Hepatocyte (in vitro differentiated cells): ENCODE data around the gene XRCC6. TPM values are rescaled to one million over a fixed set of nuclear protein-coding genes. Genes with fewer than 3 reads are reported as not detected.

Experiments
- DNase-seq: peaks from one replicate; pipeline ENCODE4 v3.0.0-alpha.2; 2016; ENCODE audit warnings: low spot score
- H2AFZ ChIP-seq: fragments of 200-600 bp; sonication (generic); 2 replicates; pipeline ENCODE4 v1.6.0; 2016; ENCODE audit warnings: antibody characterized with exemption, mild to moderate bottlenecking
- H3K27ac ChIP-seq: fragments of 200-600 bp; sonication (generic); 2 replicates; pipeline ENCODE4 v1.5.1; 2016; ENCODE audit warnings: mild to moderate bottlenecking
- H3K27me3 ChIP-seq: fragments of 200-600 bp; sonication (generic); 2 replicates; pipeline ENCODE4 v1.6.1; 2016
- H3K36me3 ChIP-seq: fragments of 200-600 bp; sonication (generic); replicated peaks from 2 replicates; pipeline ENCODE4 v1.5.1; 2016; ENCODE audit warnings: low read depth; ENCODE audit not compliant: insufficient read depth
- H3K4me1 ChIP-seq: fragments of 200-600 bp; sonication (generic); 2 replicates; pipeline ENCODE4 v1.5.1; 2016; ENCODE audit warnings: mild to moderate bottlenecking, moderate library complexity; ENCODE audit not compliant: insufficient read depth
- H3K4me2 ChIP-seq: fragments of 200-600 bp; sonication (generic); 2 replicates; pipeline ENCODE4 v1.6.0; 2016
- H3K4me3 ChIP-seq: fragments of 200-600 bp; sonication (generic); 2 replicates; pipeline ENCODE4 v1.5.1; 2016; ENCODE audit warnings: mild to moderate bottlenecking
- H3K79me2 ChIP-seq: fragments of 200-600 bp; sonication (generic); 2 replicates; pipeline ENCODE4 v1.6.0; 2017; ENCODE audit warnings: mild to moderate bottlenecking
- H3K9me2 ChIP-seq: fragments of 200-600 bp; sonication (generic); replicated peaks from 2 replicates; pipeline ENCODE4 v1.6.0; 2017; ENCODE audit warnings: mild to moderate bottlenecking; ENCODE audit not compliant: insufficient read depth
- H3K9me3 ChIP-seq: fragments of 200-600 bp; sonication (generic); 2 replicates; pipeline ENCODE4 v1.5.1; 2016; ENCODE audit warnings: low read depth, mild to moderate bottlenecking
- H4K20me1 ChIP-seq: fragments of 200-600 bp; sonication (generic); 2 replicates; pipeline ENCODE4 v1.6.0; 2016; ENCODE audit warnings: mild to moderate bottlenecking; ENCODE audit not compliant: insufficient read depth, poor library complexity, severe bottlenecking
- EZH2 ChIP-seq: fragments of 200-600 bp; sonication (generic); IDR thresholded peaks from 2 replicates; pipeline ENCODE4 v1.6.1; 2016; ENCODE audit warnings: antibody characterized with exemption, mild to moderate bottlenecking, borderline replicate concordance
- EZH2phosphoT487 ChIP-seq: fragments of 200-600 bp; sonication (generic); IDR thresholded peaks from one replicate; pipeline ENCODE4 v1.6.1; 2018; ENCODE audit warnings: antibody characterized with exemption, mild to moderate bottlenecking, low read depth, moderate library complexity; ENCODE audit not compliant: unreplicated experiment, severe bottlenecking
- WGBS: methylation state at CpG from one replicate; pipeline ENCODE4 v1.1.6; 2016; ENCODE audit warnings: low lambda C conversion rate; ENCODE audit errors: missing lambda C conversion rate; 5-methylcytosine and 5-hydroxymethylcytosine counted together
- polyA plus RNA-seq: library from polyadenylated mRNA; unstranded; fragments of >200 nt; fragmentation: Nextera tagmentation; extraction: Ambion mirVana; gene quantifications from 2 replicates; pipeline ENCODE4 v1.2.1, GENCODE V29; 2016
- total RNA-seq: library from RNA; depleted of rRNA; stranded (reverse); fragments of >200 nt; gene quantifications from 2 replicates; pipeline ENCODE4 v1.2.3, GENCODE V29; 2014
- TF ChIP-seq, protein P1 (sequence below): fragments of 200-600 bp; sonication (generic); IDR thresholded peaks from 2 replicates; pipeline ENCODE4 v1.5.1; 2016; ENCODE audit warnings: antibody characterized with exemption, mild to moderate bottlenecking; ENCODE audit not compliant: poor library complexity

The XRCC6 gene
- total and polyA plus RNA-seq, 2 experiments from 2014 or later: 260 to 276 TPM

DNA sequence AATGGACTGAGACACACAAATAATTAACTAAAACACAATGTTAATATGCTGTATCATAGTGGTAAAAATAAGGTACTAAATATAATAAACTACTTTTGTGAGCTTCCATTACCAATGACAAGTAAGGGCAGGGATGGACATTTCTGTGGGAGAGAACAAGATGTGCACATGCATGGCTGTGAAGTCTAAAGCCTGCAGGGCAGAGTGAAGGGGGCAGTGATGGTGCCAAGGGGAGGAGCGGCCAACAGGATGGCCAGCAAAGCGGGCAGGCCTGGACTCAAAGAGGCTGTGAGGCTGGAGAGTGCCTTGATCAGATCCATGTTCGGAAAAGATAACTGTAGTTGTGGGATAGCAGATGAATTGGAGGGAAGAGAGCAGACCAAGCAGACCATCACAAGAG, 12.7 kb upstream of the XRCC6 start:
- Histone ChIP-seq H3K4me1 (no peaks in the 10 kb centered on the region), H3K27me3 (no peaks in the 10 kb centered on the region), H3K9me2 (no peaks in the 10 kb centered on the region), H3K79me2 (peaks cover 3% of the 10 kb centered on the region), H2AFZ (no peak overlapping the region), H3K9me3 (no peaks in the 10 kb centered on the region), H3K4me2 (no peak overlapping the region), H3K27ac (no peak overlapping the region), H3K36me3 (no peaks in the 10 kb centered on the region), H3K4me3 (no peak overlapping the region), H4K20me1 (peaks cover 3% of the 10 kb centered on the region)
- TF ChIP-seq EZH2 (no peak), EZH2phosphoT487 (no peak)
- TF ChIP-seq, protein P1, sequence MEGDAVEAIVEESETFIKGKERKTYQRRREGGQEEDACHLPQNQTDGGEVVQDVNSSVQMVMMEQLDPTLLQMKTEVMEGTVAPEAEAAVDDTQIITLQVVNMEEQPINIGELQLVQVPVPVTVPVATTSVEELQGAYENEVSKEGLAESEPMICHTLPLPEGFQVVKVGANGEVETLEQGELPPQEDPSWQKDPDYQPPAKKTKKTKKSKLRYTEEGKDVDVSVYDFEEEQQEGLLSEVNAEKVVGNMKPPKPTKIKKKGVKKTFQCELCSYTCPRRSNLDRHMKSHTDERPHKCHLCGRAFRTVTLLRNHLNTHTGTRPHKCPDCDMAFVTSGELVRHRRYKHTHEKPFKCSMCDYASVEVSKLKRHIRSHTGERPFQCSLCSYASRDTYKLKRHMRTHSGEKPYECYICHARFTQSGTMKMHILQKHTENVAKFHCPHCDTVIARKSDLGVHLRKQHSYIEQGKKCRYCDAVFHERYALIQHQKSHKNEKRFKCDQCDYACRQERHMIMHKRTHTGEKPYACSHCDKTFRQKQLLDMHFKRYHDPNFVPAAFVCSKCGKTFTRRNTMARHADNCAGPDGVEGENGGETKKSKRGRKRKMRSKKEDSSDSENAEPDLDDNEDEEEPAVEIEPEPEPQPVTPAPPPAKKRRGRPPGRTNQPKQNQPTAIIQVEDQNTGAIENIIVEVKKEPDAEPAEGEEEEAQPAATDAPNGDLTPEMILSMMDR: no peak
- DNase-seq: no peak
- WGBS: 94% methylated on average over 3 of the region's 3 CpGs

DNA sequence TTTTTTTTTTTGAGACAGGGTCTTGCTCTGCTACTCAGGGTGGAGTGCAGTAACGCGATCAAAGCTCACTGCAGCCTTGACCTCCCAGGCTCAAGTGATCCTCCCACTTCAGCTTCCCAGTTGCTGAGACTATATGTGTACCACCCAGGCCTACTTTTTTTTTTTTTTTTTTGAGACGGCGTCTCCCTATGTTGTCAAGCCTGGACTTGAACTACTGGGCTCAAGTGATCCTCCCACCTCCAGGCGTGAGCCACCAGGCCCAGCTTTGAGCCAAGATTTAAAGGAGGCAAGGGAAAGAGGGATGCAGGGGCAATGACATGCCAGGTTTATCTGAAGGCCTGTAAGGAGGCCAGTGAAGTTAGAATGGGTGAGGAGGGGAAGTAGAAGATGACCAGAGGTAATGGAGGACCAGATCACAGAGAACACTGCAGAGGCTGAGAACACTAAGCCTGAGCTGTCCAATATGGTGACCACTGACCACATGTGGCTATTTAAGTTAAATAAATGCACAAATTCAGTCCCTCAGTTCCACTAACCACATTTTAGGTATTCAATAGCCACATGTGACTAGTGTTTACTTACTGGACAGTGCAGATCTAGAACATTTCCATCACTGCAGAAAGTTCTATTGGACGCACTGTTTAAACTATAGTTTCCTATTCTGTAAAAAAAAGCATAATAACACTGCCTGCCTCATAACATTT, 8.3 kb upstream of the XRCC6 start:
- 97% methylated on average over 6 of the region's 6 CpGs for WGBS
- TF ChIP-seq, protein P1: no peak
- no peak for TF ChIP-seq EZH2
- no peak for TF ChIP-seq EZH2phosphoT487
- no peak for DNase-seq
- H3K9me3 ChIP-seq: no peaks in the 10 kb centered on the region
- no peak overlapping the region for H3K27ac ChIP-seq
- H2AFZ ChIP-seq: no peak overlapping the region
- no peak overlapping the region for H3K4me3 ChIP-seq
- peaks cover 3% of the 10 kb centered on the region for H4K20me1 ChIP-seq
- no peak overlapping the region for H3K4me2 ChIP-seq
- no peaks in the 10 kb centered on the region for H3K36me3 ChIP-seq
- peaks cover 31% of the 10 kb centered on the region for H3K79me2 ChIP-seq
- no peaks in the 10 kb centered on the region for H3K27me3 ChIP-seq
- H3K4me1 ChIP-seq: no peaks in the 10 kb centered on the region
- no peaks in the 10 kb centered on the region for H3K9me2 ChIP-seq

DNA sequence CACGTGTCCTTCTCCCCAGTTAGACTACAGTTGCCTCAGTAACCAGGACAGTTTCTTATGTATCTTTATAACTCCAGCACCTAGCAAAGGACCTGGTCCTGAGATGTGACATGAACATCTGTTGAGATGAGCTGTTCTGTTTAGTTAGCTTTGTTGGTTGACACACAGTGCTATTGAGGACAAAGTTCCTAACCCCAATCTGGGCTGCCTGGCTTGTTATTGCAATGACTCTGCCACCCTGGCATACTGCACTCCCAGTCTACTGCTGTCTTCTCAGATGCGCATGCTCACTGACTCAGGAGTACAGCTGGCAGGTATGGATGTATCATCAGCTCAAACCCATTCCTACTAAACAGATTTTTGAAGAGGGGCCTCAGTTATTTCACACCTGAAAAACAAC, 7.6 kb upstream of the XRCC6 start:
- Histone ChIP-seq H3K9me3 (no peaks in the 10 kb centered on the region), H3K4me2 (no peak overlapping the region), H4K20me1 (peaks cover 3% of the 10 kb centered on the region), H3K4me1 (no peaks in the 10 kb centered on the region), H3K9me2 (no peaks in the 10 kb centered on the region), H3K27ac (no peak overlapping the region), H3K36me3 (no peaks in the 10 kb centered on the region), H2AFZ (no peak overlapping the region), H3K27me3 (no peaks in the 10 kb centered on the region), H3K4me3 (no peak overlapping the region), H3K79me2 (peaks cover 38% of the 10 kb centered on the region)
- DNase-seq: no peak
- TF ChIP-seq EZH2phosphoT487 (no peak), EZH2 (no peak)
- TF ChIP-seq, protein P1: no peak
- 91% methylated on average over 2 of the region's 2 CpGs for WGBS
